Testis (tissue), 2 donors: ENCODE results near the gene RAD18.

Experiments
- CTCF ChIP-seq, 3 experiments: fragments of 450-650 bp in 2 of 3; fragments of 200-600 bp in 1 of 3; sonication (generic) in 1 of 3; IDR thresholded peaks; one replicate each; pipeline ENCODE4 v1.5.1; 2016 to 2019; ENCODE audit warnings: antibody characterized with exemption in 3 of 3, mild to moderate bottlenecking in 2 of 3, moderate library complexity in 1 of 3
- POLR2A ChIP-seq: fragments of 450-650 bp; IDR thresholded peaks from one replicate; pipeline ENCODE4 v1.6.1; 2017; ENCODE audit warnings: antibody characterized with exemption, mild to moderate bottlenecking, moderate library complexity

GRCh38 chr3:8954938-8955763 lies 8.1 kb downstream of the RAD18 start:
- TF ChIP-seq CTCF (IDR thresholded peaks at IDR 0.05) (no peak), POLR2A (no peak)
